ENCODE measurements around the gene FAM186B. TPM values are rescaled to one million over a fixed set of nuclear protein-coding genes. Genes with fewer than 3 reads are reported as not detected.

FAM186B gene
- total RNA-seq, 4 donors from 2014 or later: 0.31 to 0.69 TPM; not detected in 2

- Histone ChIP-seq H3K36me3 (no peaks in the 10 kb centered on the region), H3K4me1 (peaks cover 0 to 17% (median 10%) of the 10 kb centered on the region in 3 donors), H3K27me3 (peaks cover 56% of the 10 kb centered on the region), H3K4me3 (no peak overlapping the region), H3K9me3 (no peaks in the 10 kb centered on the region), H3K27ac (no peak overlapping the region)
- TF ChIP-seq EP300 (IDR thresholded peaks at IDR 0.05) (no peak), CTCF (IDR thresholded peaks at IDR 0.05) (no peak), POLR2AphosphoS5 (IDR thresholded peaks at IDR 0.05) (no peak), POLR2A (IDR thresholded peaks at IDR 0.05) (no peak)
- no peak for ATAC-seq
- 90 to 92% methylated on average over 2 to 3 of the region's 4 CpGs for WGBS, 2 donors (ENCODE audit: low coverage in 1 of 2)
Observed at GRCh38 chr12:49545815-49546214, 59.6 kb downstream of the FAM186B start.

GRCh38 chr12:49543914-49544815, 61.3 kb downstream of the FAM186B start:
- no peaks in the 10 kb centered on the region for H3K36me3 ChIP-seq
- H3K4me1 ChIP-seq: peaks cover 0 to 20% (median 8%) of the 10 kb centered on the region in 3 donors
- no peak overlapping the region for H3K4me3 ChIP-seq
- no peak for TF ChIP-seq POLR2AphosphoS5 (IDR thresholded peaks at IDR 0.05)
- TF ChIP-seq CTCF (IDR thresholded peaks at IDR 0.05): no peak
- no peak for TF ChIP-seq POLR2A (IDR thresholded peaks at IDR 0.05)
- no peak for TF ChIP-seq EP300 (IDR thresholded peaks at IDR 0.05)
- WGBS, 2 donors (ENCODE audit: low coverage in 1 of 2): 47 to 51% methylated on average over 6 to 9 of the region's 39 CpGs
- peaks cover 61% of the 10 kb centered on the region for H3K27me3 ChIP-seq
- H3K27ac ChIP-seq: no peak overlapping the region
- no peak for ATAC-seq
- H3K9me3 ChIP-seq: no peaks in the 10 kb centered on the region

- 46 to 76% methylated on average over 5 to 15 of the region's 20 CpGs for WGBS, 2 donors (ENCODE audit: low coverage in 1 of 2)
Observed at GRCh38 chr12:49543221-49543913, 62.1 kb downstream of the FAM186B start.

GRCh38 chr12:49542592-49543160, 62.8 kb downstream of the FAM186B start:
- Histone ChIP-seq H3K4me1 (peaks cover 0 to 24% (median 8%) of the 10 kb centered on the region in 3 donors), H3K27me3 (peaks cover 61% of the 10 kb centered on the region), H3K36me3 (no peaks in the 10 kb centered on the region), H3K4me3 (no peak overlapping the region), H3K9me3 (no peaks in the 10 kb centered on the region), H3K27ac (no peak overlapping the region)
- WGBS, 2 donors (ENCODE audit: low coverage in 1 of 2): 87% methylated on average over 4 of the region's 15 CpGs; no CpG with 5 or more reads in 1 of the 2 donors
- TF ChIP-seq CTCF (IDR thresholded peaks at IDR 0.05) (no peak), EP300 (IDR thresholded peaks at IDR 0.05) (no peak), POLR2AphosphoS5 (IDR thresholded peaks at IDR 0.05) (no peak), POLR2A (IDR thresholded peaks at IDR 0.05) (no peak)
- no peak for ATAC-seq

More at GRCh38 chr12:49543221-49543913, 62.1 kb downstream of the FAM186B start:
- Histone ChIP-seq H3K36me3 (no peaks in the 10 kb centered on the region), H3K27me3 (peaks cover 61% of the 10 kb centered on the region), H3K9me3 (no peaks in the 10 kb centered on the region), H3K27ac (no peak overlapping the region), H3K4me1 (peaks cover 0 to 20% (median 3%) of the 10 kb centered on the region in 3 donors), H3K4me3 (no peak overlapping the region)
- no peak for TF ChIP-seq CTCF (IDR thresholded peaks at IDR 0.05)
- ATAC-seq: no peak
